Measurements from ENCODE around the gene SUSD6.

- TF ChIP-seq, protein P1, sequence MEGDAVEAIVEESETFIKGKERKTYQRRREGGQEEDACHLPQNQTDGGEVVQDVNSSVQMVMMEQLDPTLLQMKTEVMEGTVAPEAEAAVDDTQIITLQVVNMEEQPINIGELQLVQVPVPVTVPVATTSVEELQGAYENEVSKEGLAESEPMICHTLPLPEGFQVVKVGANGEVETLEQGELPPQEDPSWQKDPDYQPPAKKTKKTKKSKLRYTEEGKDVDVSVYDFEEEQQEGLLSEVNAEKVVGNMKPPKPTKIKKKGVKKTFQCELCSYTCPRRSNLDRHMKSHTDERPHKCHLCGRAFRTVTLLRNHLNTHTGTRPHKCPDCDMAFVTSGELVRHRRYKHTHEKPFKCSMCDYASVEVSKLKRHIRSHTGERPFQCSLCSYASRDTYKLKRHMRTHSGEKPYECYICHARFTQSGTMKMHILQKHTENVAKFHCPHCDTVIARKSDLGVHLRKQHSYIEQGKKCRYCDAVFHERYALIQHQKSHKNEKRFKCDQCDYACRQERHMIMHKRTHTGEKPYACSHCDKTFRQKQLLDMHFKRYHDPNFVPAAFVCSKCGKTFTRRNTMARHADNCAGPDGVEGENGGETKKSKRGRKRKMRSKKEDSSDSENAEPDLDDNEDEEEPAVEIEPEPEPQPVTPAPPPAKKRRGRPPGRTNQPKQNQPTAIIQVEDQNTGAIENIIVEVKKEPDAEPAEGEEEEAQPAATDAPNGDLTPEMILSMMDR (IDR thresholded peaks at IDR 0.05) = no peak
- TF ChIP-seq PBX3 (IDR thresholded peaks at IDR 0.05) (no peak), SMC3 (IDR thresholded peaks at IDR 0.05; ENCODE audit: low read depth, low read length) (no peak), EZH2phosphoT487 (IDR thresholded peaks at IDR 0.05; ENCODE audit: borderline replicate concordance, low read depth) (no peak), GABPA (IDR thresholded peaks at IDR 0.05; ENCODE audit: low read depth) (no peak), FOXJ3 (CRISPR knock-in tag; IDR thresholded peaks at IDR 0.05) (no peak), RFX5 (IDR thresholded peaks at IDR 0.05; ENCODE audit: low read length) (peak; percentile 75), ELF1 (IDR thresholded peaks at IDR 0.05) (no peak)
- TF ChIP-seq, protein P2, sequence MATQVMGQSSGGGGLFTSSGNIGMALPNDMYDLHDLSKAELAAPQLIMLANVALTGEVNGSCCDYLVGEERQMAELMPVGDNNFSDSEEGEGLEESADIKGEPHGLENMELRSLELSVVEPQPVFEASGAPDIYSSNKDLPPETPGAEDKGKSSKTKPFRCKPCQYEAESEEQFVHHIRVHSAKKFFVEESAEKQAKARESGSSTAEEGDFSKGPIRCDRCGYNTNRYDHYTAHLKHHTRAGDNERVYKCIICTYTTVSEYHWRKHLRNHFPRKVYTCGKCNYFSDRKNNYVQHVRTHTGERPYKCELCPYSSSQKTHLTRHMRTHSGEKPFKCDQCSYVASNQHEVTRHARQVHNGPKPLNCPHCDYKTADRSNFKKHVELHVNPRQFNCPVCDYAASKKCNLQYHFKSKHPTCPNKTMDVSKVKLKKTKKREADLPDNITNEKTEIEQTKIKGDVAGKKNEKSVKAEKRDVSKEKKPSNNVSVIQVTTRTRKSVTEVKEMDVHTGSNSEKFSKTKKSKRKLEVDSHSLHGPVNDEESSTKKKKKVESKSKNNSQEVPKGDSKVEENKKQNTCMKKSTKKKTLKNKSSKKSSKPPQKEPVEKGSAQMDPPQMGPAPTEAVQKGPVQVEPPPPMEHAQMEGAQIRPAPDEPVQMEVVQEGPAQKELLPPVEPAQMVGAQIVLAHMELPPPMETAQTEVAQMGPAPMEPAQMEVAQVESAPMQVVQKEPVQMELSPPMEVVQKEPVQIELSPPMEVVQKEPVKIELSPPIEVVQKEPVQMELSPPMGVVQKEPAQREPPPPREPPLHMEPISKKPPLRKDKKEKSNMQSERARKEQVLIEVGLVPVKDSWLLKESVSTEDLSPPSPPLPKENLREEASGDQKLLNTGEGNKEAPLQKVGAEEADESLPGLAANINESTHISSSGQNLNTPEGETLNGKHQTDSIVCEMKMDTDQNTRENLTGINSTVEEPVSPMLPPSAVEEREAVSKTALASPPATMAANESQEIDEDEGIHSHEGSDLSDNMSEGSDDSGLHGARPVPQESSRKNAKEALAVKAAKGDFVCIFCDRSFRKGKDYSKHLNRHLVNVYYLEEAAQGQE (IDR thresholded peaks at IDR 0.05; ENCODE audit: low read depth, low read length) = no peak
These were observed 116.5 kb downstream of the SUSD6 start for GRCh38 chr14:69727860-69728259.
